GM12878 (cell line): ENCODE data around the gene COG4. TPM values are rescaled to one million over a fixed set of nuclear protein-coding genes. Genes with fewer than 3 reads are reported as not detected.

ENCODE experiments used
- CREM ChIP-seq: IDR thresholded peaks from 2 replicates; pipeline ENCODE4 v1.6.1; 2014; ENCODE audit warnings: antibody characterized with exemption, low read depth
- EED ChIP-seq: sonication (generic); IDR thresholded peaks from 2 replicates; pipeline ENCODE4 v1.6.1; 2016; ENCODE audit warnings: antibody characterized with exemption, low read depth
- ELK1 ChIP-seq: IDR thresholded peaks from 2 replicates; pipeline ENCODE4 v1.6.1; 2012; ENCODE audit warnings: low read depth, low read length, improper control_type of control experiment
- EP300 ChIP-seq, 2 experiments: fragments of 150-350 bp in 1 of 2; IDR thresholded peaks; 2 replicates each; pipeline ENCODE4 v1.6.1; 2011 to 2012; ENCODE audit warnings: low read depth in 2 of 2, low read length in 2 of 2, borderline replicate concordance in 1 of 2, improper control_type of control experiment in 1 of 2, inconsistent platforms in 1 of 2; ENCODE audit not compliant: control insufficient read depth in 1 of 2
- EZH2 ChIP-seq: IDR thresholded peaks from 2 replicates; pipeline ENCODE4 v1.6.1; 2012; ENCODE audit warnings: low read depth, mild to moderate bottlenecking, control low read depth, inconsistent platforms, low read length, borderline replicate concordance; ENCODE audit not compliant: control insufficient read depth
- GABPA ChIP-seq: IDR thresholded peaks from 2 replicates; pipeline ENCODE4 v1.6.1; 2014; ENCODE audit warnings: antibody characterized with exemption, low read depth, mild to moderate bottlenecking, inconsistent platforms
- HDAC2 ChIP-seq: fragments of 200-600 bp; sonication (generic); IDR thresholded peaks from 2 replicates; pipeline ENCODE4 v1.6.1; 2017
- NFYA ChIP-seq: IDR thresholded peaks from 2 replicates; pipeline ENCODE4 v1.6.1; 2011; ENCODE audit warnings: low read depth, mild to moderate bottlenecking, low read length, improper control_type of control experiment, borderline replicate concordance
- PBX3 ChIP-seq: IDR thresholded peaks from 2 replicates; pipeline ENCODE4 v1.6.1; 2011; ENCODE audit warnings: mild to moderate bottlenecking, low read depth, low read length, moderate library complexity; ENCODE audit not compliant: insufficient replicate concordance
- REST ChIP-seq: IDR thresholded peaks from 2 replicates; pipeline ENCODE4 v1.6.1; 2012; ENCODE audit warnings: mild to moderate bottlenecking, low read depth, low read length
- SREBF1 ChIP-seq: IDR thresholded peaks from 2 replicates; pipeline ENCODE4 v1.6.1; 2012; ENCODE audit warnings: mild to moderate bottlenecking, low read length
- SUPT20H ChIP-seq: IDR thresholded peaks from 2 replicates; pipeline ENCODE4 v1.6.1; 2011; ENCODE audit warnings: low read depth, mild to moderate bottlenecking, low read length, moderate library complexity, borderline replicate concordance; ENCODE audit not compliant: control insufficient read depth
- TCF3 ChIP-seq: IDR thresholded peaks from 2 replicates; pipeline ENCODE4 v1.6.1; 2012; ENCODE audit warnings: low read depth, mild to moderate bottlenecking, low read length, borderline replicate concordance; ENCODE audit not compliant: insufficient read depth
- YY1 ChIP-seq: IDR thresholded peaks from 2 replicates; pipeline ENCODE4 v1.6.1; 2011; ENCODE audit warnings: low read depth, mild to moderate bottlenecking, low read length
- polyA plus RNA-seq, 11 experiments: library from polyadenylated mRNA; depleted of rRNA in 4 of 11; unstranded in 6 of 11; stranded (reverse) in 5 of 11; fragments of >200 nt; fragmentation: Nextera tagmentation in 4 of 11; fragmentation: Illumina TruSeq in 1 of 11; extraction: Ambion mirVana in 4 of 11; extraction: Trizol in 1 of 11; gene quantifications; 1 replicate in 1 of 11; 2 replicates in 10 of 11; pipeline versions ENCODE4 v1.2.1 to v1.2.3, GENCODE V29; 2011 to 2016; ENCODE audit warnings: inconsistent platforms in 2 of 11, missing spikeins in 2 of 11, low read depth in 1 of 11
- total RNA-seq, 4 experiments: library from RNA; depleted of rRNA in 3 of 4; stranded (reverse); fragments of >200 nt in 3 of 4; fragmentation: Illumina TruSeq in 1 of 4; extraction: Trizol in 1 of 4; gene quantifications; 2 replicates each; pipeline versions ENCODE4 v1.2.1 to v1.2.3, GENCODE V29; 2013 to 2021
- TF ChIP-seq, protein P1 (sequence below): fragments of 450-650 bp; IDR thresholded peaks from 2 replicates; pipeline ENCODE4 v1.6.1; 2014; ENCODE audit warnings: mild to moderate bottlenecking
- TF ChIP-seq, protein P2 (sequence below): IDR thresholded peaks from 2 replicates; pipeline ENCODE4 v1.6.1; 2012; ENCODE audit warnings: improper control_type of control experiment, low read depth, low read length; ENCODE audit not compliant: insufficient replicate concordance

Gene COG4
- total and polyA plus RNA-seq, 10 of the 15 experiments (the other 5 are each of a cell fraction or from before 2014, with no cell fraction given) = 7.0 to 57.7 (median 33.0) TPM

DNA sequence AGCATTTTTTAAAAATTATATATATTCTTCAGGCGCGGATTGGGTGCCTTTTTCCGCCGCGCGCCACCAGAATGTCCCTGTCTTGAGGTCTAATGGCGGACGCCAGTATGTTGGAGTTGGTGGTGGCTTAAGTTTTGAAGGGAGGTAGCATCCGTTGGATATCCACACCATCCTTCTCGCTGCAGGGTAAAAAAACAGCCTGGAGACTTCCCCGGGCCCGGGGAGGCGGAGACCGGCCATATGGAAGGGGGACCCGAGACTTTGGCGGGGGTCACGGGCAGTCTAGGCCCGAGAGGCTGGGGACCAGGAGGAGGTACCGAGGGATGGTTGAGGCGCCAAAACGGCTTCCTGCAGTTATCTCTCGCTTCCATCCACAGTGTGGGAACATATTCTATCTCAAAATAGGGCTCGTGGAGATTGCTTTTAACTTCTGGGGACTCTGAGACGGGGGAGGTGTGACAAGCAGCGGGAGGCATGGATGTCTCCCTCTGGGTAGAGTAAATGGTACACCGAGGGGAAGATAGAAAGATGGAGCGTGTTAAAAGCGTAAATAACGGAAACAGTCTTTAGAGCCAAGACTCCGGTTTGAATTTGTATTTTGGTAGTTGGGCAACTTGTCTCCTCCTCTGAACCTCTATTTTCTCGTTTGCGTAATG, 517 bp upstream of the COG4 start, which contains the start of gene SF3B3 (continued):
- TF ChIP-seq, protein P1, sequence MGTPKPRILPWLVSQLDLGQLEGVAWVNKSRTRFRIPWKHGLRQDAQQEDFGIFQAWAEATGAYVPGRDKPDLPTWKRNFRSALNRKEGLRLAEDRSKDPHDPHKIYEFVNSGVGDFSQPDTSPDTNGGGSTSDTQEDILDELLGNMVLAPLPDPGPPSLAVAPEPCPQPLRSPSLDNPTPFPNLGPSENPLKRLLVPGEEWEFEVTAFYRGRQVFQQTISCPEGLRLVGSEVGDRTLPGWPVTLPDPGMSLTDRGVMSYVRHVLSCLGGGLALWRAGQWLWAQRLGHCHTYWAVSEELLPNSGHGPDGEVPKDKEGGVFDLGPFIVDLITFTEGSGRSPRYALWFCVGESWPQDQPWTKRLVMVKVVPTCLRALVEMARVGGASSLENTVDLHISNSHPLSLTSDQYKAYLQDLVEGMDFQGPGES = no peak
- TF ChIP-seq, protein P2, sequence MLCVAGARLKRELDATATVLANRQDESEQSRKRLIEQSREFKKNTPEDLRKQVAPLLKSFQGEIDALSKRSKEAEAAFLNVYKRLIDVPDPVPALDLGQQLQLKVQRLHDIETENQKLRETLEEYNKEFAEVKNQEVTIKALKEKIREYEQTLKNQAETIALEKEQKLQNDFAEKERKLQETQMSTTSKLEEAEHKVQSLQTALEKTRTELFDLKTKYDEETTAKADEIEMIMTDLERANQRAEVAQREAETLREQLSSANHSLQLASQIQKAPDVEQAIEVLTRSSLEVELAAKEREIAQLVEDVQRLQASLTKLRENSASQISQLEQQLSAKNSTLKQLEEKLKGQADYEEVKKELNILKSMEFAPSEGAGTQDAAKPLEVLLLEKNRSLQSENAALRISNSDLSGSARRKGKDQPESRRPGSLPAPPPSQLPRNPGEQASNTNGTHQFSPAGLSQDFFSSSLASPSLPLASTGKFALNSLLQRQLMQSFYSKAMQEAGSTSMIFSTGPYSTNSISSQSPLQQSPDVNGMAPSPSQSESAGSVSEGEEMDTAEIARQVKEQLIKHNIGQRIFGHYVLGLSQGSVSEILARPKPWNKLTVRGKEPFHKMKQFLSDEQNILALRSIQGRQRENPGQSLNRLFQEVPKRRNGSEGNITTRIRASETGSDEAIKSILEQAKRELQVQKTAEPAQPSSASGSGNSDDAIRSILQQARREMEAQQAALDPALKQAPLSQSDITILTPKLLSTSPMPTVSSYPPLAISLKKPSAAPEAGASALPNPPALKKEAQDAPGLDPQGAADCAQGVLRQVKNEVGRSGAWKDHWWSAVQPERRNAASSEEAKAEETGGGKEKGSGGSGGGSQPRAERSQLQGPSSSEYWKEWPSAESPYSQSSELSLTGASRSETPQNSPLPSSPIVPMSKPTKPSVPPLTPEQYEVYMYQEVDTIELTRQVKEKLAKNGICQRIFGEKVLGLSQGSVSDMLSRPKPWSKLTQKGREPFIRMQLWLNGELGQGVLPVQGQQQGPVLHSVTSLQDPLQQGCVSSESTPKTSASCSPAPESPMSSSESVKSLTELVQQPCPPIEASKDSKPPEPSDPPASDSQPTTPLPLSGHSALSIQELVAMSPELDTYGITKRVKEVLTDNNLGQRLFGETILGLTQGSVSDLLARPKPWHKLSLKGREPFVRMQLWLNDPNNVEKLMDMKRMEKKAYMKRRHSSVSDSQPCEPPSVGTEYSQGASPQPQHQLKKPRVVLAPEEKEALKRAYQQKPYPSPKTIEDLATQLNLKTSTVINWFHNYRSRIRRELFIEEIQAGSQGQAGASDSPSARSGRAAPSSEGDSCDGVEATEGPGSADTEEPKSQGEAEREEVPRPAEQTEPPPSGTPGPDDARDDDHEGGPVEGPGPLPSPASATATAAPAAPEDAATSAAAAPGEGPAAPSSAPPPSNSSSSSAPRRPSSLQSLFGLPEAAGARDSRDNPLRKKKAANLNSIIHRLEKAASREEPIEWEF = no peak
- TF ChIP-seq GABPA (peak; percentile 75; the same call in 1 of the 2 replicates), ELK1 (no peak; the same call in none of the 2 replicates), TCF3 (0 out of 2 replicates have a peak, but pooled peaks have one; percentile 21), PBX3 (no peak), EZH2 (no peak), EP300 (IDR thresholded peaks at IDR 0.05; ENCODE audit: borderline replicate concordance in 1 of 2, control insufficient read depth in 1 of 2, low read depth in 2 of 2, low read length in 2 of 2) (0 out of 4 replicates have a peak, but pooled peaks of 1 of the 2 experiments have one; percentile 29), EED (no peak), HDAC2 (peak; percentile 51; the same call in 1 of the 2 replicates), NFYA (no peak), YY1 (peak; percentile 93), SUPT20H (no peak), CREM (no peak), SREBF1 (no peak), REST (peak; percentile 45; the same call in 1 of the 2 replicates)
